ENCODE results near the gene SUPT20HL1.

DNA sequence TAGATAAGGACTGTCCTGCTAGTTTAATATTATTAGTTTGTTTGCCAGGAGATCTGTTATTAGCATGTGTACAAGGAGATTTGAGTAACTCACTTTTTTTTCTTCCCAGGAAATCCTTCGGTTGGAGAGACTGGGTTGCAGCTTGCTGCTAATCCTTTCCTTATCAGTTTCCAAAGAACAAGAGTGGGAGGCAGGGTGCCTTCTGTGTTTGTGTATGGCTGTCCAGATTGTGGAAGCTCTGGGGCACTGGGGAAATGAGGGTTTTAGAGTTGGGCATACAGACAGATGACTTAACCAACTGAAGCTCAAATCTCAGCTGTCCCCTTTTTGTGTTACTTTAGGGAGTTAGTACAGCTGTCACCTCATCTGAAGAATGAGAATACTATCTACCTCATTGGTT, 12.6 kb upstream of the SUPT20HL1 start:
- TF ChIP-seq, protein P1, sequence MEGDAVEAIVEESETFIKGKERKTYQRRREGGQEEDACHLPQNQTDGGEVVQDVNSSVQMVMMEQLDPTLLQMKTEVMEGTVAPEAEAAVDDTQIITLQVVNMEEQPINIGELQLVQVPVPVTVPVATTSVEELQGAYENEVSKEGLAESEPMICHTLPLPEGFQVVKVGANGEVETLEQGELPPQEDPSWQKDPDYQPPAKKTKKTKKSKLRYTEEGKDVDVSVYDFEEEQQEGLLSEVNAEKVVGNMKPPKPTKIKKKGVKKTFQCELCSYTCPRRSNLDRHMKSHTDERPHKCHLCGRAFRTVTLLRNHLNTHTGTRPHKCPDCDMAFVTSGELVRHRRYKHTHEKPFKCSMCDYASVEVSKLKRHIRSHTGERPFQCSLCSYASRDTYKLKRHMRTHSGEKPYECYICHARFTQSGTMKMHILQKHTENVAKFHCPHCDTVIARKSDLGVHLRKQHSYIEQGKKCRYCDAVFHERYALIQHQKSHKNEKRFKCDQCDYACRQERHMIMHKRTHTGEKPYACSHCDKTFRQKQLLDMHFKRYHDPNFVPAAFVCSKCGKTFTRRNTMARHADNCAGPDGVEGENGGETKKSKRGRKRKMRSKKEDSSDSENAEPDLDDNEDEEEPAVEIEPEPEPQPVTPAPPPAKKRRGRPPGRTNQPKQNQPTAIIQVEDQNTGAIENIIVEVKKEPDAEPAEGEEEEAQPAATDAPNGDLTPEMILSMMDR (IDR thresholded peaks at IDR 0.05) = no peak
- no peak for TF ChIP-seq POLR2AphosphoS5 (IDR thresholded peaks at IDR 0.05)

Measured in upper lobe of left lung (tissue), 4 donors.